CD14-positive monocyte (primary cell): Measurements from ENCODE around the gene IGFBP4. TPM values are rescaled to one million over a fixed set of nuclear protein-coding genes. Genes with fewer than 3 reads are reported as not detected.

Experiments
- DNase-seq, 3 donors: peaks; one replicate each; pipeline ENCODE4 v3.0.0-alpha.2; 2011 to 2022
- H2AFZ ChIP-seq: 2 replicates; pipeline ENCODE4 v1.6.0; 2012; ENCODE audit warnings: mild to moderate bottlenecking, low read depth, low read length, inconsistent platforms; ENCODE audit not compliant: insufficient read depth, poor library complexity, severe bottlenecking
- H3K27ac ChIP-seq, 2 donors: 1 replicate in 1 of 2; 2 replicates in 1 of 2; pipeline ENCODE4 v1.5.1; 2012 to 2013; ENCODE audit warnings: low read length in 2 of 2, control low read depth in 1 of 2, inconsistent platforms in 1 of 2, low read depth in 1 of 2, mild to moderate bottlenecking in 1 of 2
- H3K27me3 ChIP-seq, 2 donors: one replicate each; pipeline versions ENCODE4 v1.6.0 to v1.6.1; 2011 to 2013; ENCODE audit warnings: low read length in 2 of 2; ENCODE audit not compliant: control insufficient read depth in 2 of 2, insufficient read depth in 2 of 2
- H3K36me3 ChIP-seq, 2 donors: replicated peaks in 1 of 2; 1 replicate in 1 of 2; 2 replicates in 1 of 2; pipeline versions ENCODE4 v1.5.1 to v1.6.1; 2012 to 2013; ENCODE audit warnings: low read length in 2 of 2, control low read depth in 1 of 2, inconsistent platforms in 1 of 2, mild to moderate bottlenecking in 1 of 2; ENCODE audit not compliant: insufficient read depth in 2 of 2, control insufficient read depth in 1 of 2
- H3K4me1 ChIP-seq, 2 donors: 1 replicate in 1 of 2; 2 replicates in 1 of 2; pipeline versions ENCODE4 v1.5.1 to v1.6.1; 2012 to 2013; ENCODE audit warnings: low read length in 2 of 2, control low read depth in 1 of 2, inconsistent platforms in 1 of 2, mild to moderate bottlenecking in 1 of 2, moderate library complexity in 1 of 2; ENCODE audit not compliant: insufficient read depth in 2 of 2, control insufficient read depth in 1 of 2
- H3K4me2 ChIP-seq: replicated peaks from 2 replicates; pipeline ENCODE3; 2012; ENCODE audit warnings: low read length, moderate library complexity, mild to moderate bottlenecking; ENCODE audit not compliant: poor library complexity, severe bottlenecking; ENCODE audit errors: extremely low read depth
- H3K4me3 ChIP-seq, 3 experiments: fragments of 200-600 bp in 1 of 3; sonication (generic) in 1 of 3; replicated peaks in 1 of 3; 1 replicate in 2 of 3; 2 replicates in 1 of 3; pipeline ENCODE4 v1.5.1; 2011 to 2013; ENCODE audit warnings: low read length in 3 of 3, mild to moderate bottlenecking in 3 of 3, control low read depth in 2 of 3, low read depth in 2 of 3, inconsistent platforms in 1 of 3, moderate library complexity in 1 of 3
- H3K79me2 ChIP-seq: 2 replicates; pipeline ENCODE4 v1.6.0; 2012; ENCODE audit warnings: mild to moderate bottlenecking, control low read depth, inconsistent platforms, low read length, moderate library complexity; ENCODE audit not compliant: insufficient read depth
- H3K9ac ChIP-seq: 2 replicates; pipeline ENCODE4 v1.6.0; 2017; ENCODE audit warnings: low read length, mild to moderate bottlenecking; ENCODE audit not compliant: insufficient read depth, poor library complexity, severe bottlenecking
- H3K9me3 ChIP-seq, 2 donors: replicated peaks in 1 of 2; 1 replicate in 1 of 2; 2 replicates in 1 of 2; pipeline versions ENCODE4 v1.5.1 to v1.6.1; 2012 to 2013; ENCODE audit warnings: low read length in 2 of 2, control low read depth in 1 of 2; ENCODE audit not compliant: control insufficient read depth in 1 of 2, insufficient read depth in 1 of 2
- H4K20me1 ChIP-seq: 2 replicates; pipeline ENCODE4 v1.6.0; 2012; ENCODE audit warnings: mild to moderate bottlenecking, low read length, control low read depth, moderate library complexity; ENCODE audit not compliant: insufficient read depth
- H3K27ac Mint-ChIP-seq, 7 donors: one replicate each; pipeline ENCODE4 v1.8.0; 2020; ENCODE audit warnings: mild to moderate bottlenecking in 7 of 7, mixed read lengths in 7 of 7, moderate library complexity in 6 of 7, inconsistent platforms in 2 of 7
- H3K27me3 Mint-ChIP-seq, 3 donors: one replicate each; pipeline ENCODE4 v1.8.0; 2021 to 2022; ENCODE audit warnings: low read depth in 3 of 3, mild to moderate bottlenecking in 3 of 3, mixed read lengths in 3 of 3, moderate library complexity in 3 of 3, inconsistent platforms in 1 of 3
- H3K36me3 Mint-ChIP-seq, 2 donors: one replicate each; pipeline ENCODE4 v1.8.0; 2020; ENCODE audit warnings: mixed read lengths in 2 of 2, inconsistent platforms in 1 of 2, mild to moderate bottlenecking in 1 of 2
- H3K4me1 Mint-ChIP-seq: one replicate; pipeline ENCODE4 v1.8.0; 2020; ENCODE audit warnings: mild to moderate bottlenecking, mixed read lengths
- H3K4me3 Mint-ChIP-seq, 2 donors: one replicate each; pipeline ENCODE4 v1.8.0; 2020; ENCODE audit warnings: mild to moderate bottlenecking in 2 of 2, mixed read lengths in 2 of 2, moderate library complexity in 1 of 2
- H3K9me3 Mint-ChIP-seq, 7 donors: one replicate each; pipeline ENCODE4 v1.8.0; 2020 to 2022; ENCODE audit warnings: mixed read lengths in 7 of 7, mild to moderate bottlenecking in 6 of 7, moderate library complexity in 6 of 7, inconsistent platforms in 2 of 7
- WGBS: methylation state at CpG from one replicate; pipeline ENCODE4 v1.1.5; 2013; ENCODE audit warnings: missing lambda C conversion rate; ENCODE audit not compliant: insufficient coverage; 5-methylcytosine and 5-hydroxymethylcytosine counted together
- intact Hi-C, 2 donors: fragments of 100-400 bp; cut with micrococcal nuclease; formaldehyde crosslinking; loops; one replicate each; pipeline versions ENCODE4 v1.15.0 to v1.15.1; 2023
- polyA plus RNA-seq, 3 donors: library from polyadenylated mRNA; depleted of rRNA in 1 of 3; unstranded in 2 of 3; stranded (reverse) in 1 of 3; fragments of 300-500 nt in 2 of 3; fragments of >200 nt in 1 of 3; fragmentation: Illumina TruSeq in 2 of 3; gene quantifications; 1 replicate in 2 of 3; 2 replicates in 1 of 3; pipeline ENCODE4 v1.2.3, GENCODE V29; 2012 to 2021
- TF ChIP-seq, protein P1 (sequence below): fragments of 200-600 bp; IDR thresholded peaks from one replicate; pipeline ENCODE4 v1.8.0; 2022; ENCODE audit warnings: antibody characterized with exemption, mild to moderate bottlenecking

Gene IGFBP4
- polyA plus RNA-seq, 3 donors, result 0.04 to 0.15 TPM; not detected in 1

DNA sequence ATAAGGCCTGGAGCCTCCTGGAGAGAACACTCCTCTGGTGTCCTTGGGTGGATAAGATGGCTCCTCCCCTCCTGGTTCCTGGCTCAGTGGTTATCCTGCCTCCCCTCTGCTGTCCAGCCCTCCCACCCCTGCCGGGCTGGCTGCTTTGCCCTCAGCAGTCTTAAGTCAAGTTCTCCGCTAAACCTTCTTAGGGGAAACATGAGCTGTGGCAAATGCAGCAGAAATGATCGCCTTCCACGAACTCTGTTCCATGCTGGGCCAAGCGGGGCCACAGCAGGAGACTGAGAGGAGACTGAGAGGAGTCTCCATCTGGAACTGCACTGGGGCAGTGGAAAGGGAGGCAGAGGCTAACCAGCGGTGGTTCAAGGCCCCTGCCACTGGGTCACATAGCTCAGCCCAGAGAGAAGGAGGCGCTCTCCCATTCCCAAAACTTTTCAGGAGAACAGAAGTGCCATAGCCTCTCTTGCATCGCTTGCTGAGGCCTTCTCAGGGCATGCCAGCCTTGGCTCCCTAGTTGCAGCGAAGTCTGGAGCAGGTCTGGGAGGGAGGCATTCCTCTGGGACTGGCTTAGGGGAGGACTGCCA, 31.3 kb downstream of the IGFBP4 start:
- H3K9ac ChIP-seq, result no peak overlapping the region
- Mint-ChIP-seq H3K27me3 (peaks cover 11 to 22% (median 12%) of the 10 kb centered on the region in 3 donors), H3K27ac (no peak overlapping the region), H3K36me3 (no peaks in the 10 kb centered on the region), H3K9me3 (peaks cover 0 to 4% (median 0%) of the 10 kb centered on the region in 7 donors), H3K4me3 (no peak overlapping the region), H3K4me1 (no peaks in the 10 kb centered on the region)
- WGBS, result 98% methylated on average over 5 of the region's 9 CpGs
- H3K4me1 ChIP-seq, result peaks cover 0 to under 1% of the 10 kb centered on the region in 2 donors
- no peaks in the 10 kb centered on the region for H3K79me2 ChIP-seq
- no peaks in the 10 kb centered on the region for H3K36me3 ChIP-seq
- no peak overlapping the region for H3K27ac ChIP-seq
- no peaks in the 10 kb centered on the region for H3K9me3 ChIP-seq
- H4K20me1 ChIP-seq, result no peaks in the 10 kb centered on the region
- DNase-seq, result no peak
- TF ChIP-seq, protein P1, sequence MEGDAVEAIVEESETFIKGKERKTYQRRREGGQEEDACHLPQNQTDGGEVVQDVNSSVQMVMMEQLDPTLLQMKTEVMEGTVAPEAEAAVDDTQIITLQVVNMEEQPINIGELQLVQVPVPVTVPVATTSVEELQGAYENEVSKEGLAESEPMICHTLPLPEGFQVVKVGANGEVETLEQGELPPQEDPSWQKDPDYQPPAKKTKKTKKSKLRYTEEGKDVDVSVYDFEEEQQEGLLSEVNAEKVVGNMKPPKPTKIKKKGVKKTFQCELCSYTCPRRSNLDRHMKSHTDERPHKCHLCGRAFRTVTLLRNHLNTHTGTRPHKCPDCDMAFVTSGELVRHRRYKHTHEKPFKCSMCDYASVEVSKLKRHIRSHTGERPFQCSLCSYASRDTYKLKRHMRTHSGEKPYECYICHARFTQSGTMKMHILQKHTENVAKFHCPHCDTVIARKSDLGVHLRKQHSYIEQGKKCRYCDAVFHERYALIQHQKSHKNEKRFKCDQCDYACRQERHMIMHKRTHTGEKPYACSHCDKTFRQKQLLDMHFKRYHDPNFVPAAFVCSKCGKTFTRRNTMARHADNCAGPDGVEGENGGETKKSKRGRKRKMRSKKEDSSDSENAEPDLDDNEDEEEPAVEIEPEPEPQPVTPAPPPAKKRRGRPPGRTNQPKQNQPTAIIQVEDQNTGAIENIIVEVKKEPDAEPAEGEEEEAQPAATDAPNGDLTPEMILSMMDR, result no peak
- no peak overlapping the region for H3K4me2 ChIP-seq
- H3K27me3 ChIP-seq, result no peaks in the 10 kb centered on the region
- H3K4me3 ChIP-seq, result no peak overlapping the region
- H2AFZ ChIP-seq, result no peak overlapping the region
- intact Hi-C loops, result no loop called here

DNA sequence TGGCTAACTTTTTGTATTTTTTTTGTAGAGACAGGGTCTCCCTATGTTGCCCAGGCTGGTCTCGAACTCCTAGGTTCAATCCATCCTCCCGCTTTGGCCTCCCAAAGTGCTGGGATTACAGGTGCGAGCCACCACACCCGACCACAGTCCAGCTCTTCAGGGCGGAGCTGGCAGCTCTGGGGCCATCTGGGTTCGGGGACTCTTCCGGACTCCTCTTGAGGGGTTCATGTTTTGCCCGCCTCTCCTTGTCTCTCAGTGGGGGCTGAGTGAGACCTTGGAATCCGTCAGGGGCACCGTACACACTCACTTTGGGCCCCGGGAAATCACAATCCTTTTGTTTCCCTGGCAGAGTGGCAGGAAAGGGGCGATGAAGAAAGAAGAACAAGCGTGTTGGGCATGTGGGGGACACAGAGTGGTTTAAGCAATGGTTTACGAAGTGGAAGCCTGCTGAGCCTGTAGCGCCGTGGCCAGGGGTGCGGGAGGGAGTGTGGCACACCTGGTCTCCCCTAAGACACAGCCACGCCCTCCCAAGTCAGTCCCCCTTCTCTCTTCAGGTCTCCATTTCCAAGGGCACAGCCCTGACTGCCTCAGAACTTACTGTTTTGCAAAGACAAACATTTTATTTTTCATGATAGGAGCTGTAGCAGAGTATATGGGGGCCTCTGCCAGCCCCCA, 32.1 kb downstream of the IGFBP4 start:
- peaks cover 8 to 19% (median 11%) of the 10 kb centered on the region in 3 donors for H3K27me3 Mint-ChIP-seq
- no peaks in the 10 kb centered on the region for H4K20me1 ChIP-seq
- peak overlapping the region in 1 of 7 donors; percentile 74 for H3K27ac Mint-ChIP-seq
- H3K4me1 ChIP-seq, result peaks cover 9% of the 10 kb centered on the region in 2 donors
- no peaks in the 10 kb centered on the region for H3K27me3 ChIP-seq
- no peaks in the 10 kb centered on the region for H3K79me2 ChIP-seq
- no peak overlapping the region for H2AFZ ChIP-seq
- no peak for DNase-seq
- peaks cover 5% of the 10 kb centered on the region for H3K4me1 Mint-ChIP-seq
- no peak overlapping the region for H3K4me3 ChIP-seq
- no peak overlapping the region for H3K9ac ChIP-seq
- H3K4me3 Mint-ChIP-seq, result no peak overlapping the region
- H3K9me3 ChIP-seq, result no peaks in the 10 kb centered on the region
- peaks cover 0 to 4% (median 0%) of the 10 kb centered on the region in 7 donors for H3K9me3 Mint-ChIP-seq
- no peaks in the 10 kb centered on the region for H3K36me3 Mint-ChIP-seq
- no peaks in the 10 kb centered on the region for H3K36me3 ChIP-seq
- intact Hi-C loops, result no loop called here
- TF ChIP-seq, protein P1, result no peak
- no peak overlapping the region for H3K4me2 ChIP-seq
- H3K27ac ChIP-seq, result no peak overlapping the region
- WGBS, result 93% methylated on average over 13 of the region's 18 CpGs
